Retina (tissue), 1 donor: ENCODE measurements around the gene KIR2DL3.
"Not testable (repeated sequence)": the region's sequence is repeated elsewhere in the genome, so short reads cannot be mapped to it uniquely, and the experiment has no call there.

Experiments
- DNase-seq: peaks from one replicate; pipeline ENCODE4 v3.0.0-alpha.2; 2016

KIR2DL3 gene

DNA sequence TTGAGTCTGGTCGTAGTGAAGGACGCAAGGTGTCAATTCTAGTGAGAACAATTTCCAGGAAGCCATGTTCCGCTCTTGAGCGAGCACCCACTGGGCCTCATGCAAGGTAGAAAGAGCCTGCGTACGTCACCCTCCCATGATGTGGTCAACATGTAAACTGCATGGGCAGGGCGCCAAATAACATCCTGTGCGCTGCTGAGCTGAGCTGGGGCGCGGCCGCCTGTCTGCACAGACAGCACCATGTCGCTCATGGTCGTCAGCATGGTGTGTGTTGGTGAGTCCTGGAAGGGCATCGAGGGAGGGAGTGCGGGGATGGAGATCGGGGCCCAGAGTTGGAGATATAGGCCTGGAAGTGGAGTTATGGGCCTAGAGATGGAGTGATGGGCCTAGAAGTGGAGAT is at the start of gene KIR2DL3:
TSS of gene KIR2DL3 (plus strand) at position 208 of the 400 bp plus-strand sequence. CDS start at position 241, 33 bp downstream.
- DNase-seq = not testable (repeated sequence)

DNA sequence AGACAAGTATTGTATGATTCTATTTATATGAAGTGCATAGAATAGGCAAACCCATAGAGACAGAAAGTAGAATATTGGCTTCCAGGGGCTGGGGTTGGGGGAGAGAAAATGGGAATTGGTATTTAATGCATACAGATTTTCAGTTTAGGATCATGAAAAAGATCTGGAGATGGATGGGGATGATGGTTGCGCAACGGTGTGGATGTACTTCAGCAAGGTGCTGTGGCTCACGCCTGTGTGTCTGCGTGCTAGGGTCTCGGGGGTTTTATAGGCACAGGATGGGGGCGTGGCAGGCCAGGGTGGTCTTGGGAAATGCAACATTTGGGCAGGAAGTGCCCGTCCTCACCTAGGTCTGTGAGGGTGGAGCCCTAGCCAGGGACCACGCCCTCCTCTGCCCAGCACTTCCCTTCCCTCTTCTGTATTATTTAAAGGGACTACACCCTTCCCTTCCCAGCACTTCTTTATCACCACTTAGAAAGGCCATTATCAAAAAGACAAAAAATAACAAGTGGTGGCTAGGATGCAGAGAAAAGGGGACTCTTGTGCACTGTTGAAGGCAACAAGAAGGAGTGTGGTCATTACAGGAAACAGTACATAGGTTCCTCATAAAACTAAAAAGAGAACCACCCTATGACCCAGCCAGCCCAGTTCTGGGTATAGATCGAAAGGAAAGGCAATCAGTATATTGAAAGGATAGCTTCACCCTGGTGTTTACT is 46.6 kb upstream of the KIR2DL3 start:
- DNase-seq = no peak

DNA sequence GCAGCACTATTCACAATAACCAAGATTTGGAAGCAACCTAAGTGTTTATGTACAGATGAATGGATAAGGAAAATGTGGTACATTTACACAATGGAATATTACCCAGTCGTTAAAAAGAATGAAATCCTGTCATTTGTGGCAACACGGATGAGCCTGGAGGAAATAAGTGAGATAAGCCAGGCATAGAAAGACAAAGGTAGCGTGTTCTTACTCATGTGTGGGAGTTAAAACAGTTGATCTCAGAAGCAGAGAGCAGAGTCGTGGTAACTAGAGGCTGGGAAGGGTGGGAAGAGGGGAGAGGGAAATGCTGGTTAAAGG is 46.1 kb upstream of the KIR2DL3 start:
- no peak for DNase-seq

DNA sequence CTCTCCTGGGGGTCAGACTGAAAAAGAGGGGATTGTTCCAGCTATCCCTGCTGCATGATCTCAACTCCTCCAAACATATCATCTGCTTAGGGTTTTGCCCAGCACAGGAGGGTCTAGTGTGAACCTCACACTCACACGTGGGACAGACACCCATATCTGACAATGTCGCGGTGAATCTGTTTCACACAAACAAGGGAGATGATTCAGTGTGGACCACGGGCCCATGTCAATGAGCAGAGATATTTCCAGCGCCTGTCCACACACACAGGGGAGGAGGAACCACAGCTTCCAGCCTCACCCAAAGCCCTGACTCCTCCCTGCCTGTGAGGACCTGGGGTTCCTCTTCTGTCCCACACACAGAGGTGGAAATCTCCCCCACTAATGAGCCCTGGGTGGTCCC is 43.7 kb upstream of the KIR2DL3 start:
- no peak for DNase-seq

DNA sequence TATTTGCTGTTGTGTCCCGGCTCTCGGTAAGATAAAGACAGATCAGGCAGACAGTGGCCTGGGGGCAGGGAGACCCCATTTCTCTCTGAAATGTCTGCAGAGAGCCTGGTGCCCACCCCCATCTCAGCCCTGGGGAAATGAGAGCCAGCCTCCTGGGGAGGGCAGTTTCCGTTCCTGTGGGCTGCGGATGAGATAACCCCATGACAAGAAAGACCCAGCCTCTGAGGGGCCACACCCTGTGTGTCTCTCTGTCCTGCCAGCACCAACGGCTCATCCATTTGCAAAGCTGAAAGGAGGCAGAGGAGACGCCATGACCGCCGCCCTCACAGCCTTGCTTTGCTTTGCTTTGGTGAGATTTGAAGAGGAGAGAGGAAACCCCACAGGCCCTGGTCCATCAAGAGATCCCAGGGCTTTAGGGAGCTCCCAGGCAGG is 42.2 kb upstream of the KIR2DL3 start:
- no peak for DNase-seq

DNA sequence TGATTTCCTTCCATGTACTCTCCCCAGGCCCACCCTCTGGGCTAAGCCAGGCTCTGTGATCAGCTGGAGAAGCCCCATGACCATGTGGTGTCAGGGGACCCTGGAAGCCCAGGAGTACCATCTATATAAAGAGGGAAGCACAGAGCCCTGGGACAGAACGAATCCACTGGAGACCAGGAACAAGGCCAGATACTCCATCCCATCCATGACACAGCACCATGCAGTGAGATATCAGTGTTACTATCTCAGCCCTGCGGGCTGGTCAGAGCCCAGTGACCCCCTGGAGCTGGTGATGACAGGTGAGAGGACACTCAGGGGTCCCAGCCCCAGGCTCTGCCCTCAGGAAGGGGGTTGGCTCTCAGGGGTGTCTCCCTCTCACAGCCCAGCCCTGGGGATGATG is 41.5 kb upstream of the KIR2DL3 start:
- DNase-seq = no peak

DNA sequence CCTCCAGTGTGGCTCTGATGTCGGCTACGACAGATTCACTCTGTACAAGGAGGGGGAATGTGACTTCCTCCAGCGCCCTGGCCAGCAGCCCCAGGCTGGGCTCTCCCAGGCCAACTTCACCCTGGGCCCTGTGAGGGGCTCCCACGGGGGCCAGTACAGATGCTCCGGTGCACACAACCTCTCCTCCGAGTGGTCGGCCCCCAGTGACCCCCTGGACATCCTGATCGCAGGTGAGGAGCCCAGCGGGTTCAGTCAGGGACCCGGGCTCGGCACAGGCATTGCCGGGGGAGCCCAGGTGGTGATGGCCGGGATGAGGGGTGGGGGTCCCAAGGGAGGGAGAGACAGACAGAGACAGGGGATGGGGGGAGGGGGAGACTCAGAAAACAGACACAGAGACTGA is 40.6 kb upstream of the KIR2DL3 start:
- not testable (repeated sequence) for DNase-seq

DNA sequence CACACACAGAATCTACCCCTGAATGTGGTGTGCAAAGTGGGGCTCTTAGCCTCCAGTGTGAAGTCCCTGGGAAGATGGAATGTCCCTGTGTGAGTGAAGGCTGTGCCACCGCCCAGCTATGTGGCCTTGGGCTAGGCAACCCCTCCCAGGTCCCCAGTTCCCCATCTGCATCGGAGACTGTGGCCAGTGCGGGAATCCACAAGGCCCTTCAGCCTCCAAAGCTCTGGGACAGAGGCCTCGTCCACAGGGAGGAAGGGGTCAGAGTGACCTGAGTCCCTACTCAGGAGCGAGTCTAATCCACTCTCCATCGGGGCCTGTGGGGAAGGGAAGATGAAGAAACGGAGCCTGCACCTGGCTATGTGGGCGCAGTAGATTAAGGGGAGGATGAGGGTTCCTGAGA is 33.4 kb upstream of the KIR2DL3 start:
- DNase-seq = no peak

DNA sequence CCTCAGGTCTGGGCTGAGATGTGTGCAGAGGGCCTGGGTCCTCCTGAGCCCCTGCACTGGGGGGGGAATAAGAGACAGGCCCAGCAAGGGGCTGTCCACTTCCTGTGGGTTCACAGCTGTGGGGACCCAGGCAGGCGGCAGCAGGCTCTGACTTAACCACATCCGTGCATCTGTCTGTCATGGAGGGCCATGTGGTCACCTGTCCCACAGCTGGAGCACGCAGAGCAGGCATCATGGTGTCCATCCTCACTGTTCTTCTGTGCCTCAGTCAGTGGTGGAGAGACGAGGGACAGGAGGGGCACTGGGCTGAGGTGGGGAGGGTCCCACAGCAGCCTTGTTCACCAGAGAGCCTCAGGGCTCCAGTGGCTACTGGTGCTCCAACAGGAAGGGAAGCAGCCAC is 30.4 kb upstream of the KIR2DL3 start:
- DNase-seq = no peak

DNA sequence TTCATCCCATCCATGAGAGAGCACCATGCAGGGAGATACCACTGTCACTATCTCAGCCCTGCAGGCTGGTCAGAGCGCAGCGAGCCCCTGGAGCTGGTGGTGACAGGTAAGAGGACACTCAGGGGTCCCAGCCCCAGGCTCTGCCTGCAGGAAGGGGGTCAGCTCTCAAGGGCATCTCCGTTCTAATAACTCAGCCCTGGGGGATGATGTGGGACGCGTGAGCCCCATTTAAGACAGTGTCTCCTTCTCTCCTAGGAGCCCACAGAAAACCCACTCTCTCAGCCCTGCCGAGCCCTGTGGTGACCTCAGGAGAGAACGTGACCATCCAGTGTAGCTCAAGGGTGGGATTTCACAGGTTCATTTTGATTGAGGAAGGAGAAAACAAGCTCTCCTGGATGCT is 29.5 kb upstream of the KIR2DL3 start:
- DNase-seq = no peak

DNA sequence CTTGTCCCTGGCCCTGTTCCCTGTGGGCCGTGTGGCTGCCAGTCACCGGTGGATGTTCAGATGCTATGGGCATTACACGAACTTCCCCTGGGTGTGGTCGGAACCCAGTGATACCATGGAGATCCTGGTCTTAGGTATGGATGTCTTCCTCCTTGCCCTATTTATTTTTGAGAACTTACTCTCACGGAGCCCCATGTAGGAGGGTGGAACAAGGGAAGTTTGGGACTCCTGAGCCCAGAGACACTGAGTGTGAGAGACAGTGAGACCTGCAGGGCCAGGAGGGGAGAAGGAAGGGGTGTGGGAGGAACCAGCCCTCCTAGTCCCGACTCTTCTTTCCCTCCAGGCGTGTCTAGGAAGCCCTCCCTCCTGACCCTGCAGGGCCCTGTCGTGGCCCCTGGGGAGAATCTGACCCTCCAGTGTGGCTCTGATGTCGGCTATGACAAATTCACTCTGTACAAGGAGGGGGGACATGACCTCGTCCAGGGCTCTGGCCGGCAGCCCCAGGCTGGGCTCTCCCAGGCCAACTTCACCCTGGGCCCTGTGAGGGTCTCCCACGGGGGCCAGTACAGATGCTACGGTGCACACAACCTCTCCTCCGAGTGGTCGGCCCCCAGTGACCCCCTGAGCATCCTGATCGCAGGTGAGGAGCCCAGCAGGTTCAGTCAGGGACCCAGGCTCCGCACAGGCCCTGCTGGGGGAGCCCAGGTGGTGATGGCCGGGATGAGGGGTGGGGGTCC is 28.9 kb upstream of the KIR2DL3 start:
- DNase-seq = no peak

DNA sequence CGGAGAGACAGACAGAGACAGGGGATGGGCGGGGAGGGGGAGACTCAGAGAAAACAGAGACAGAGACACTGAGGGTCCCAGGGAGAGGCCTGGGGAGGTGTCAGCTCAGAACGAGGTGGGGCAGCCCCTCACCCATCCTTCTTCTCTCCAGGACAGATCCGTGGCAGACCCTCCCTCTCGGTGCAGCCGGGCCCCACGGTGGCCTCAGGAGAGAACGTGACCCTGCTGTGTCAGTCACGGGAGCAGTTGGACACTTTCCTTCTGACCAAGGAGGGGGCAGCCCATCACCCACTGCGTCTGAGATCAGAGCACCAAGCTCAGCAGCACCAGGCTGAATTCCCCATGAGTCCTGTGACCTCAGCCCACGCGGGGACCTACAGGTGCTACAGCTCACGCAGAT is 28.4 kb upstream of the KIR2DL3 start:
- DNase-seq = not testable (repeated sequence)

DNA sequence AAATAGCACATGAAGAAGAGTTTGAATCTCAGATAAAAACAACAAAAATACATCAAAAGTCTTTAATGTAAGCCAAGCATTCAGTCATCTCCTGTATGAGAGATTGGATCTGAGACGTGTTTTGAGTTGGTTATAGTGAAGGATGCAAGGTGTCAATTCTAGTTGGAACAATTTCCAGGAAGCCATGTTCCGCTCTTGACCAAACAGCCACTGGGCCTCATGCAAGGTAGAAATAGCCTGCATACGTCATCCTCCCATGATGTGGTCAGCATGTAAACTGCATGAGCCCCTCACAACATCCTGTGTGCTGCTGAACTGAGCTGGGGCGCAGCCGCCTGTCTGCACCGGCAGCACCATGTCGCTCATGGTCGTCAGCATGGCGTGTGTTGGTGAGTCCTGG is 14.2 kb upstream of the KIR2DL3 start, which contains the start of gene KIR3DL3:
TSS of gene KIR3DL3 (plus strand) at position 301 of the 400 bp plus-strand sequence. CDS start at position 356, 55 bp downstream.
- no peak for DNase-seq

DNA sequence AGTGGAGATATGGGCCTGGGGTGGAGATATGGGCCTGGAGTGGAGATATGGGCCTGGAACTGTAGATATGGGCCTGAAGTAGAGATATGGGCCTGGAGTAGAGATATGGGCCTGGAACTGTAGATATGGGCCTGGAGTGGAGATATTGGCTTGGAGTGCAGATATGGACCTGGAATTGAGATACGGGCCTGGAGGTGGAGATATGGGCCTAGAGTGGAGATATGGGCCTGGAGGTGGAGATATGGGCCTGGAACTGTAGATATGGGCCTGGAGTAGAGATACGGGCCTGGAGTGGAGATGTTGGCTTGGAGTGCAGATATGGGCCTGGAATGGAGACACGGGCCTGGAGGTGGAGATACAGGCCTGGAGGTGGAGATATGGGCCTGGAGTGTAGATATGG is 13.7 kb upstream of the KIR2DL3 start:
- DNase-seq = no peak

DNA sequence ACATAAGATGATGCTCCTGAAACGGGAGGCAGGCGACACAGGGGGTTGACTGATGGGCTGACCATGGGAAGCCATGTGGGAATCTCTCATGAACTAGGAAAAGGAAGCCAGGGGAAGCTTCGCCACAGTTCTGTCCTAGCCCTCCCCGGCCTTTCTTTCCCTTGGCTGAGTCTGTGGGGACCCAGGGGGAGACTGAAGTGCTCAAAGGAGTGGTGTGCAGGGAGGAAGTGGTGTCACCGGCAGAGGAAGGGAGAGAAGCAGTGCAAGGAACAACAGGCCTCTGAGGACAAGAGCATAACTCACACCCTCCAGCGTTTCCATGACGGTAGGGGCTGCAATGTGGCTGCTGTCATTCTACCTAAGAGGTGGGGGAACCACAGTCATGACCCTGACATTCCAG is 13.0 kb upstream of the KIR2DL3 start:
- no peak for DNase-seq

DNA sequence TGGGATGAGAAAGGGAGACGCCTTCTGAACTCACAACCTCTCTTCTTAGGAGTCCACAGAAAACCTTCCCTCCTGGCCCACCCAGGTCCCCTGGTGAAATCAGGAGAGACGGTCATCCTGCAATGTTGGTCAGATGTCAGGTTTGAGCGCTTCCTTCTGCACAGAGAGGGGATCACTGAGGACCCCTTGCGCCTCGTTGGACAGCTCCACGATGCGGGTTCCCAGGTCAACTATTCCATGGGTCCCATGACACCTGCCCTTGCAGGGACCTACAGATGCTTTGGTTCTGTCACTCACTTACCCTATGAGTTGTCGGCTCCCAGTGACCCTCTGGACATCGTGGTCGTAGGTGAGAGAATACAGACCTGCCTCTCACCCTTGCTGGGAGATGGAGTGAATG is 10.8 kb upstream of the KIR2DL3 start:
- DNase-seq = no peak

DNA sequence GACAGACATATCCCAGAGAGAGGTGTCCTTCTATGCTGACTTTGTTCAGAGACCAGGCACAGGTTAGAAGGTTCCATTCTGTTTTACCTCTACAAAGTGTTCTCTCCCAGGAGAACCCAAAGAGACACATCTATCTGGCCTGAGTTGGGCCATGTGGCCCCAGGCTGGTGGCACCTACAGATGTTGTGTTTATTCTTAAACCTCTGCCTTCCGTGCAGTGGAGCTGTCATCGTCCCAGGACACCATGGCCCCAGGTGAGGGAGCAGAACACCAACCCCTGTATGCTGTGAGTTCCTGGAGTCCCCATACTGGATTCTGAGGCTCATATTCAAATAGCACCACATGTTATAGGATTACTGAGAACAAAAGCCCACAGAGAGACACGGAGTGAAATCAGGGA is 10.1 kb upstream of the KIR2DL3 start:
- no peak for DNase-seq

DNA sequence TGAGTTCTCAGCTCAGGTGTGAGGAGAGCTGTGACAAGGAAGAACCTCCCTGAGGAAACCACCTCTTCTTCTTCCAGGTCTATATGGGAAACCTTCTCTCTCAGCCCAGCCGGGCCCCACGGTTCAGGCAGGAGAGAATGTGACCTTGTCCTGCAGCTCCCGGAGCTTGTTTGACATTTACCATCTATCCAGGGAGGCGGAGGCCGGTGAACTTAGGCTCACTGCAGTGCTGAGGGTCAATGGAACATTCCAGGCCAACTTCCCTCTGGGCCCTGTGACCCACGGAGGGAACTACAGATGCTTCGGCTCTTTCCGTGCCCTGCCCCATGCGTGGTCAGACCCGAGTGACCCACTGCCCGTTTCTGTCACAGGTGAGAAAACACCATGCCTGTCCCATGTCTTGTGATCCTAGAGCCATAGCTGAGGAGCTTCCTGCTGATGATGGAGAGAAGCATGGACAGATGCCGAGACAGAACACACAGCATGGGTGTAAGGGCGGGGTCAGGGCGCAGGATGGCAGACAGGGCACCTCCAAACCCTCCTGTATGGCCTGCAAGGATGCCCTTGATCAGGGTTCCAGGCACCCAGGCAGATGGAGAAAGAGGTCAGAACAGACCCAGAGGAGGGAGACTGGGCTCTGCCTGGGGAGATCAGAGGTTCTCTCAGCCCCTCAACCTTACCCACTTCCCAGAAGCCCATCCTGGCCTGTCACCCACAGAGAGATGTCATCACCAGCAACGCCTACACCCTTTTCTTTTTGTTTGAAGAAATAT is 8.7 kb upstream of the KIR2DL3 start:
- DNase-seq = no peak

DNA sequence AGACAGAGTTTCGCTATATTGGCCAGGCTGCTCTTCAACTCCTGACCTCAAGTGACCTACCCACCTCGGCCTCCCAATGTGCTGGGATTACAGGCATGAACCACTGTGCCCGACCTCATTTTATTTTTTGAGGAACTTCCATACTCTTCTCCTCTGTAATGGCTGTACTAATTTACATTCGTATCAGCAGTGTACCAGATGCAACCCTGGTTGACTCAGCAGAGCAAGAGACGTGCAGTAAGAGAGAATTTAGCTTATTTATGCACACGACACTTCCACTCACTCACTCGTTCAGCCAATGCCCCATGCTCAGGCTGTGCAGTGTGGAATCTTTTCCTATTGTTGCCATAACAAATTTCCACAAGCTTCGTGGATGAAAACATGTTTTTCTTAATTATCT is 7.1 kb upstream of the KIR2DL3 start:
- DNase-seq = no peak

DNA sequence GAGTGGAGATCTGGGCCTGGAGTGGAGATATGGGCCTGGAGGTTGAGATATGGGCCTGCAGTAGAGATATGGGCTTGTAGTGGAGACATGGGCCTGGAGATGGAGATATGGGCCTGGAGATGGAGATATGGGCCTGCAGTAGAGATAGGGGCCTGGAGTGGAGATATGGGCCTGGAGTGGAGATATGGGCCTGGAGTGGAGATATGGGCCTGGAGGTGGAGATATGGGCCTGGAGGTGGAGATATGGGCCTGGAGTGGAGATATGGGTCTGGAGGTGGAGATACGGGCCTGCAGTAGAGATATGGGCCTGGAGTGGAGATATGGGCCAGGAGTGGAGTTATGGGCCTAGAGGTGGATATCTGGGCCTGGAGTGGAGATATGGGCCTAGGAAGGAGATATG is 402 bp downstream of the KIR2DL3 start:
- DNase-seq = no peak

DNA sequence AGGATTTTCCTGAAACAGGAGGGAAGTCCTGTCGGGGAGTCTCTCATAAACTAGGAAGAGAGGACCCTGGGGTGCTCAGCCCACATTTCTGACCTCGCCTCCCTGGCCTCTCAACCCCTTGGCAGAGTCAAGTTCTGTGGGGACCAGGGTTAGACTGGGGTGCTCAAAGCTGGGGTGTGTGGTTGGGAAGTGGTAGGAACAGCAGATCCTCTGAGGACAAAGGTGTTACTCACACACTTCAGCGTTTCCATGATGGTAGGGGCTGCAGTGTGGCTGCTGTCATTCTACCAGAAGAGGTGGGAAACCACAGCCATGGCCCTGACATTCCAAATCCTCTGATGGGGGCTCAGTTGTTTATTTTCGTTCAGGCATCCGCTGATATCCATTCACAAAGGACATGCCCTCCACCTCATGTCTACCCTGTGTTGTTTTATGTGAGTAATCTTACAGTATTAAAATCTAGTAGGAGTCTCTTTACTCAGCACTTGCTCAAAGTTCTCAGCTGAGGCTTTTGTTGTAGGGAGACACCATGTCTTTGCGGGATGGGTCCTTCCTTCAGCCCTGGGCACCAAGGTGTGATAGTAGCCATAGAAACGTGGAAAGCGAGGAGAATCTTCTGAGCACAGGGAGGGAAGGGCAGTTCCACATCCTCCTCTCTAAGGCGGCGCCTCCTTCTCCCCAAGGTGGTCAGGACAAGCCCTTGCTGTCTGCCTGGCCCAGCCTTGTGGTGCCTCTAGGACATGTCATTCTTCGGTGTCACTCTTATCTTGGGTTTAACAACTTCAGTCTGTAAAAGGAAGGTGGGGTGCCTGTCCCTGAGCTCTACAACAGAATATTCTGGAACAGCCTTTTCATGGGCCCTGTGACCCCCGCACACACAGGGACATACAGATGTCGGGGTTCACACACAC is 1.5 kb downstream of the KIR2DL3 start:
- no peak for DNase-seq

DNA sequence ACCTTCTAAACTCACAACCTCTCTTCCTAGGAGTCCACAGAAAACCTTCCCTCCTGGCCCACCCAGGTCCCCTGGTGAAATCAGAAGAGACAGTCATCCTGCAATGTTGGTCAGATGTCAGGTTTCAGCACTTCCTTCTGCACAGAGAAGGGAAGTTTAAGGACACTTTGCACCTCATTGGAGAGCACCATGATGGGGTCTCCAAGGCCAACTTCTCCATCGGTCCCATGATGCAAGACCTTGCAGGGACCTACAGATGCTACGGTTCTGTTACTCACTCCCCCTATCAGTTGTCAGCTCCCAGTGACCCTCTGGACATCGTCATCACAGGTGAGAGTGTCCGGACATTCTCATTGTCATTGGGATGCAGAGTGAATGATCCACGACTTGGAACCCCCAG is 3.6 kb downstream of the KIR2DL3 start:
- DNase-seq = not testable (repeated sequence)

DNA sequence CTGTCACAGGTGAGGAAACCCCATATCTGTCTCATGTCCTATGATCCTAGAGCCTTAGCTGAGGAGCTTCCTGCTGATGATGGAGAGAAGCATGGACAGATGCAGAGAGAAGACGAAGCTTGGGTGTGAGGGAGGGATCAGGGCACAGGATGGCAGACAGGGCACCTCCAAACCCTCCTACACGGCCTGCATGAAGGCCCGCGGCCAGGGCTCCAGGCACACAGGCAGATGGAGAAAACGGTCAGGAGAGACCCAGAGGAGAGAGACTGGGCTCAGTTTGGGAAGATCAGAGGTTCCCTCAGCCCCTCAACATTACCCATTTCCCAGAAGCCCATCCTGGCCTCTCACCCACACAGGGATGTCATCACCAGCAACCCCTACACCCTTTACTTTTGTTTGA is 5.8 kb downstream of the KIR2DL3 start:
- DNase-seq = not testable (repeated sequence)
